AG10803 (cell line): ENCODE results near the gene SSH2.

ENCODE experiments used
- DNase-seq: peaks from one replicate; pipeline ENCODE4 v3.0.0; 2010; ENCODE audit warnings: low read depth
- H3K4me3 ChIP-seq: 2 replicates; pipeline ENCODE4 v1.5.1; 2011; ENCODE audit warnings: mild to moderate bottlenecking, low read length, control low read depth
- CTCF ChIP-seq: conservative IDR thresholded peaks from 2 replicates; pipeline ENCODE4 v1.5.1; 2011; ENCODE audit warnings: mild to moderate bottlenecking, low read length, control low read depth, inconsistent platforms

SSH2 gene

GRCh38 chr17:29698019-29698777, 231.8 kb downstream of the SSH2 start:
- no peak overlapping the region for H3K4me3 ChIP-seq
- no peak for DNase-seq
- no peak for TF ChIP-seq CTCF

GRCh38 chr17:29697371-29697770, 232.7 kb downstream of the SSH2 start:
- no peak for DNase-seq
- H3K4me3 ChIP-seq = no peak overlapping the region
- no peak for TF ChIP-seq CTCF

GRCh38 chr17:29694918-29695563, 235.0 kb downstream of the SSH2 start:
- DNase-seq = no peak
- no peak for TF ChIP-seq CTCF
- no peak overlapping the region for H3K4me3 ChIP-seq

- DNase-seq = no peak
- H3K4me3 ChIP-seq = no peak overlapping the region
- TF ChIP-seq CTCF = no peak
Observed at GRCh38 chr17:29693751-29694150, 236.3 kb downstream of the SSH2 start.

GRCh38 chr17:29687596-29687995, 242.4 kb downstream of the SSH2 start:
- no peak overlapping the region for H3K4me3 ChIP-seq
- DNase-seq = no peak
- TF ChIP-seq CTCF = no peak

GRCh38 chr17:29686993-29687590, 242.9 kb downstream of the SSH2 start:
- no peak for TF ChIP-seq CTCF
- H3K4me3 ChIP-seq = no peak overlapping the region
- no peak for DNase-seq

- DNase-seq = no peak
- H3K4me3 ChIP-seq = no peak overlapping the region
- TF ChIP-seq CTCF = no peak
Observed at GRCh38 chr17:29683481-29683880, 246.5 kb downstream of the SSH2 start.
